DND-41 (cell line): ENCODE data around the gene ZNF471.

ENCODE experiments used
- CTCF ChIP-seq: IDR thresholded peaks from 2 replicates; pipeline ENCODE4 v1.5.1; 2012; ENCODE audit warnings: borderline replicate concordance, low read length, moderate library complexity, mild to moderate bottlenecking; ENCODE audit not compliant: poor library complexity, severe bottlenecking; ENCODE audit errors: extremely low read depth
- EZH2 ChIP-seq: IDR thresholded peaks from 3 replicates; pipeline ENCODE4 v1.6.1; 2012; ENCODE audit warnings: borderline replicate concordance, low read depth, mild to moderate bottlenecking, moderate library complexity, low read length, inconsistent platforms; ENCODE audit not compliant: severe bottlenecking

DNA sequence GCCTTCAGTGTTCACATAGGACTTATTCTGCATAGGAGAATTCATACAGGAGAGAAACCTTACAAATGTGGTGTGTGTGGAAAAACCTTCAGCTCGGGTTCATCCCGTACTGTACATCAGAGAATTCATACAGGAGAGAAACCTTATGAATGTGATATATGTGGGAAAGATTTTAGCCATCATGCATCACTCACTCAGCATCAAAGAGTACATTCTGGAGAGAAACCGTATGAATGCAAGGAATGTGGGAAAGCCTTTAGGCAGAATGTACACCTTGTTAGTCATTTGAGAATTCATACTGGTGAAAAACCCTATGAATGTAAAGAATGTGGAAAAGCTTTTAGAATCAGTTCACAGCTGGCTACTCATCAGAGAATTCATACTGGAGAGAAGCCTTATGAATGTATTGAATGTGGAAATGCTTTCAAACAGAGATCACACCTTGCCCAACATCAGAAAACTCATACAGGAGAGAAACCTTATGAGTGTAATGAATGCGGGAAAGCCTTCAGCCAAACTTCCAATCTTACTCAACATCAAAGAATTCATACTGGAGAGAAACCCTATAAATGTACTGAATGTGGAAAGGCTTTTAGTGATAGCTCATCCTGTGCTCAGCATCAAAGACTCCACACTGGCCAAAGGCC, 17.7 kb downstream of the ZNF471 start:
- TF ChIP-seq CTCF: no peak
- TF ChIP-seq EZH2: no peak
